CD4-positive, alpha-beta T cell (primary cell): ENCODE data around the gene PTPRN2. TPM values are rescaled to one million over a fixed set of nuclear protein-coding genes. Genes with fewer than 3 reads are reported as not detected.

Experiments used
- ATAC-seq: fragments of 200-7000 bp; cut with Tn5 transposase; one replicate; pipeline ENCODE4 v1.10.0; 2022; ENCODE audit warnings: mild to moderate bottlenecking; ENCODE audit not compliant: poor library complexity
- CTCF ChIA-PET: fragments of 350-600 bp; sonication (Branson Sonifier 250); formaldehyde crosslinking; loops from one replicate; lab custom pipeline; 2021; ENCODE audit warnings: antibody characterized with exemption, inconsistent platforms; lab: Charles Lee
- POLR2A ChIA-PET: fragments of 350-600 bp; sonication (Branson Sonifier 250); formaldehyde crosslinking; loops from one replicate; lab custom pipeline; 2021; ENCODE audit warnings: antibody characterized with exemption, inconsistent platforms; lab: Charles Lee
- DNase-seq, 14 experiments: peaks; one replicate each; pipeline ENCODE4 v3.0.0-alpha.2; 2013 to 2020; ENCODE audit warnings: mixed read lengths in 2 of 14
- H3K27ac ChIP-seq, 2 donors: one replicate each; pipeline versions ENCODE4 v1.5.1 to v1.7.0; 2013; ENCODE audit warnings: low read length in 2 of 2, low read depth in 1 of 2, mild to moderate bottlenecking in 1 of 2
- H3K27me3 ChIP-seq, 2 experiments: 1 replicate in 1 of 2; 2 replicates in 1 of 2; pipeline versions ENCODE4 v1.6.1 to v1.7.0; 2013; ENCODE audit warnings: low read length in 2 of 2, control low read depth in 1 of 2, mild to moderate bottlenecking in 1 of 2, moderate library complexity in 1 of 2; ENCODE audit not compliant: insufficient read depth in 2 of 2, control insufficient read depth in 1 of 2
- H3K36me3 ChIP-seq: one replicate; pipeline ENCODE4 v1.6.1; 2013; ENCODE audit warnings: low read length, control low read depth; ENCODE audit not compliant: insufficient read depth
- H3K4me1 ChIP-seq: one replicate; pipeline ENCODE4 v1.6.1; 2013; ENCODE audit warnings: low read length, control low read depth; ENCODE audit not compliant: insufficient read depth
- H3K4me3 ChIP-seq: one replicate; pipeline ENCODE4 v1.5.1; 2013; ENCODE audit warnings: mild to moderate bottlenecking, low read length, moderate library complexity
- H3K9me3 ChIP-seq, 2 experiments: 1 replicate in 1 of 2; 2 replicates in 1 of 2; pipeline versions ENCODE4 v1.6.1 to v1.7.0; 2013; ENCODE audit warnings: low read length in 2 of 2, mild to moderate bottlenecking in 2 of 2, control low read depth in 1 of 2, moderate library complexity in 1 of 2; ENCODE audit not compliant: control insufficient read depth in 1 of 2, insufficient read depth in 1 of 2
- H3K27ac Mint-ChIP-seq: one replicate; pipeline ENCODE4 v1.8.0; 2020; ENCODE audit warnings: mixed read lengths
- H3K27me3 Mint-ChIP-seq: one replicate; pipeline ENCODE4 v1.8.0; 2021; ENCODE audit warnings: mixed read lengths
- H3K36me3 Mint-ChIP-seq: one replicate; pipeline ENCODE4 v1.8.0; 2021; ENCODE audit warnings: low read depth, mixed read lengths
- H3K4me1 Mint-ChIP-seq: one replicate; pipeline ENCODE4 v1.8.0; 2021; ENCODE audit warnings: low read depth, mixed read lengths
- H3K4me3 Mint-ChIP-seq: one replicate; pipeline ENCODE4 v1.8.0; 2020; ENCODE audit warnings: mild to moderate bottlenecking, mixed read lengths
- H3K9me3 Mint-ChIP-seq: one replicate; pipeline ENCODE4 v1.8.0; 2020; ENCODE audit warnings: mixed read lengths
- intact Hi-C, 2 experiments: fragments of 100-400 bp; cut with DNase I in 1 of 2; cut with micrococcal nuclease in 1 of 2; formaldehyde crosslinking; loops; one replicate each; pipeline versions ENCODE4 v1.15.1 to v1.9.0; 2023 to 2025; cut with DNase I, micrococcal nuclease
- total RNA-seq, 174 experiments: library from RNA in 2 of 174; stranded (reverse) in 2 of 174; gene quantifications; one replicate each; pipeline ENCODE4 v1.2.3 and lab custom pipeline; 2021 to 2026
- TF ChIP-seq, protein P1 (sequence below): fragments of 200-600 bp; IDR thresholded peaks from one replicate; pipeline ENCODE4 v1.8.0; 2022; ENCODE audit warnings: antibody characterized with exemption, mild to moderate bottlenecking

Gene PTPRN2
- total RNA-seq, 2 experiments from 2014 or later: 0.34 to 0.44 TPM

DNA sequence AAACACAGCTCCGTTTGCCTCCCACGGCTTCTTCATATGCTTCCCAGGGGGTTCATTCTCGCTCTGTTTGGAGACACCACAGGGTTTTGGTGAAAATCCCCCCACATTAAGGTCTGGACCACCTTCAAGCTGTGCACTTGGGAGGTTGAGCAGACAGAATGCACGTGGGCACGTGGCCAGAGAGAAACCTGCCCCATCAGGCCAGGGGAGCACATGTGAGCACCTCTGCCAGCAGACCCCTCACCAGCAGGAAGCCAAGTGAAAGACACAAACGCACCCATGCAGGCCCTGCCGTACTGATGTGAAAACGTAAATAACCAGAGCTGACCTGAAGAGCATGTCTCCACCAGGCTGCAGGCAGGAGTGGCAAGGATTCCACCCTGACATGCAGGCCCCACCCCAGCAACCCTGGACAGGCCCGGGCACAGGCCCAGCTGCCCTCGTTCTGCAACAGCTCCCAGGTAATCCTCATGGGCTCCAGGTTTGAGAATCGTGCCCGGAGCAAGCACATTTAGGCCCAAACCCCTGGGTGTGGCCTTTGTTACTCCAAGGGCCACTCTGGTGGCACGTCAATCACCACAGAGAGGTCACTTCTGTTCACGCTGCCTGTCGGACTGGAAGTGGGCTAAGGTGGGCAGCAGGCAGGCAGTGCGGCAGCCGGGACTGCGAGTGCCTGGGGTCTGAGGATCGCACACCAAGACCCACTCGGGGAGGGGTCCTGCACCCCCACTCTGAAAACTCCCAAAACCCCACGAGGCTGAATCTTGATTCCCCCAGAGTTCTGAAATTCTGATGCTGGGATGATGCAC lies 184.4 kb downstream of the PTPRN2 start:
- H3K9me3 ChIP-seq: peaks cover 7 to 14% of the 10 kb centered on the region in 2 experiments
- CTCF ChIA-PET: no interaction called here
- POLR2A ChIA-PET: no interaction called here
- no peaks in the 10 kb centered on the region for H3K36me3 Mint-ChIP-seq
- H3K4me3 Mint-ChIP-seq: no peak overlapping the region
- no peaks in the 10 kb centered on the region for H3K27me3 ChIP-seq
- peaks cover 7% of the 10 kb centered on the region for H3K9me3 Mint-ChIP-seq
- no peaks in the 10 kb centered on the region for H3K4me1 Mint-ChIP-seq
- no peaks in the 10 kb centered on the region for H3K36me3 ChIP-seq
- intact Hi-C loops: no loop called here
- no peaks in the 10 kb centered on the region for H3K4me1 ChIP-seq
- H3K4me3 ChIP-seq: no peak overlapping the region
- H3K27ac ChIP-seq: no peak overlapping the region
- peaks cover 5% of the 10 kb centered on the region for H3K27me3 Mint-ChIP-seq
- DNase-seq: no peak
- TF ChIP-seq, protein P1, sequence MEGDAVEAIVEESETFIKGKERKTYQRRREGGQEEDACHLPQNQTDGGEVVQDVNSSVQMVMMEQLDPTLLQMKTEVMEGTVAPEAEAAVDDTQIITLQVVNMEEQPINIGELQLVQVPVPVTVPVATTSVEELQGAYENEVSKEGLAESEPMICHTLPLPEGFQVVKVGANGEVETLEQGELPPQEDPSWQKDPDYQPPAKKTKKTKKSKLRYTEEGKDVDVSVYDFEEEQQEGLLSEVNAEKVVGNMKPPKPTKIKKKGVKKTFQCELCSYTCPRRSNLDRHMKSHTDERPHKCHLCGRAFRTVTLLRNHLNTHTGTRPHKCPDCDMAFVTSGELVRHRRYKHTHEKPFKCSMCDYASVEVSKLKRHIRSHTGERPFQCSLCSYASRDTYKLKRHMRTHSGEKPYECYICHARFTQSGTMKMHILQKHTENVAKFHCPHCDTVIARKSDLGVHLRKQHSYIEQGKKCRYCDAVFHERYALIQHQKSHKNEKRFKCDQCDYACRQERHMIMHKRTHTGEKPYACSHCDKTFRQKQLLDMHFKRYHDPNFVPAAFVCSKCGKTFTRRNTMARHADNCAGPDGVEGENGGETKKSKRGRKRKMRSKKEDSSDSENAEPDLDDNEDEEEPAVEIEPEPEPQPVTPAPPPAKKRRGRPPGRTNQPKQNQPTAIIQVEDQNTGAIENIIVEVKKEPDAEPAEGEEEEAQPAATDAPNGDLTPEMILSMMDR: no peak
- no peak for ATAC-seq
- no peak overlapping the region for H3K27ac Mint-ChIP-seq

DNA sequence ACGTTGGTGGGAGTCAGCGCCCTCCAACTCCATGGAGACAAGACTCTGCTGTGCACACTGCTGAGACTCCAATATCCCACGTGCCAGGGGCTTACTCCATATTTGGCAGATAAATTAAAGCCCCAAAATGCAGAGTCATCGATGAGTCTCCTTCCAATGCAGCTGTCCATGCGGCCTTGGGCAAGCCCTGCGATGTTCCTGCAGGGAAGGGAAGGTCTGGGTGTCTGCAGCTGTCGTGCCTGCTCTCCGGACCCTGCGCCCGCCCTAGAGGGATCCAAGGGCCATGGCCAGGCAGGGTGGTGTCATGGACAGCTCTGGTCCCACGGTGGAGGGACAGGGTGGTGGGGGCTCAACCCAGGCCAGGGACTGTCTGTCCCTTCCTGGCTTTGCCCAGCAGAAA lies 185.2 kb downstream of the PTPRN2 start:
- Mint-ChIP-seq H3K27me3 (peaks cover 5% of the 10 kb centered on the region), H3K36me3 (no peaks in the 10 kb centered on the region), H3K27ac (no peak overlapping the region), H3K4me3 (no peak overlapping the region), H3K9me3 (peaks cover 7% of the 10 kb centered on the region), H3K4me1 (no peaks in the 10 kb centered on the region)
- DNase-seq (no peak), ATAC-seq (no peak)
- Histone ChIP-seq H3K4me1 (no peaks in the 10 kb centered on the region), H3K4me3 (no peak overlapping the region), H3K9me3 (peaks cover 7 to 16% of the 10 kb centered on the region in 2 experiments), H3K27me3 (no peaks in the 10 kb centered on the region), H3K27ac (no peak overlapping the region), H3K36me3 (no peaks in the 10 kb centered on the region)
- POLR2A ChIA-PET: no interaction called here
- intact Hi-C loops: no loop called here
- CTCF ChIA-PET: no interaction called here
- TF ChIP-seq, protein P1: no peak

DNA sequence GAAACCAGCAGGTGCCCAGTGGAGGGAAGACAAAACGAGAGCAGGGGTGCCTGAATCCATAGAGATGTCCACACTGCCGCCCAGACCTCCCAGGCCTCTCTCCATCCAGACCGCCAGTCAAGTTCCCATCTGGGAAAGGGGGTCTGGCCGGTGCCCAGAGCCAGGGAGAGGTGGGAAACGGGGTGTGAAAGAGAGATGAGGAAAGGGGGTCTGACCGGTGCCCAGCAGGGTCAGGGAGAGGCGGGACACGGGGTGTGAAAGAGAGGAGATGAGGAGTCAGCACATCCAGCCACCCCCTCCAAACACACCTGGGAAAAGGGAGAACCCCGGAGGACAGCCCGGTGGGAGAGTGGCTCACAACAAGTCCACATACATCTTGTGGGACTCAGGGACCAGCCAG lies 185.8 kb downstream of the PTPRN2 start:
- H3K4me1 ChIP-seq: no peaks in the 10 kb centered on the region
- H3K9me3 Mint-ChIP-seq: peaks cover 7% of the 10 kb centered on the region
- no peak overlapping the region for H3K27ac ChIP-seq
- no peak overlapping the region for H3K4me3 ChIP-seq
- intact Hi-C loops: no loop called here
- H3K4me1 Mint-ChIP-seq: no peaks in the 10 kb centered on the region
- H3K4me3 Mint-ChIP-seq: no peak overlapping the region
- ChIA-PET CTCF (no interaction called here), POLR2A (no interaction called here)
- H3K9me3 ChIP-seq: peaks cover 7 to 16% of the 10 kb centered on the region in 2 experiments
- no peaks in the 10 kb centered on the region for H3K36me3 ChIP-seq
- ATAC-seq (no peak), DNase-seq (no peak)
- TF ChIP-seq, protein P1: no peak
- H3K36me3 Mint-ChIP-seq: no peaks in the 10 kb centered on the region
- H3K27ac Mint-ChIP-seq: no peak overlapping the region
- no peaks in the 10 kb centered on the region for H3K27me3 ChIP-seq
- H3K27me3 Mint-ChIP-seq: peaks cover 5% of the 10 kb centered on the region
